OCI-LY3 (cell line): ENCODE data around the gene ACAD10.
"Not testable (repeated sequence)": the region's sequence is repeated elsewhere in the genome, so short reads cannot be mapped to it uniquely, and the experiment has no call there.

Experiments used
- H2AFZ ChIP-seq: fragments of 200-600, 300-600 bp; shearing (Covaris generic); 2 replicates; pipeline ENCODE4 v1.6.0; 2014; ENCODE audit warnings: antibody characterized with exemption, low read depth, low read length
- H3K27ac ChIP-seq: fragments of 200-600, 300-600 bp; sonication (generic); 2 replicates; pipeline ENCODE4 v1.5.1; 2014; ENCODE audit warnings: mild to moderate bottlenecking, low read length, moderate library complexity, mixed read lengths
- H3K27me3 ChIP-seq: fragments of 200-600, 300-600 bp; sonication (generic); 2 replicates; pipeline ENCODE4 v1.6.1; 2014; ENCODE audit warnings: low read depth, low read length, mixed read lengths
- H3K36me3 ChIP-seq: fragments of 200-600, 300-600 bp; sonication (generic); replicated peaks from 2 replicates; pipeline ENCODE3; 2014; ENCODE audit warnings: low read depth, low read length, mixed read lengths
- H3K4me1 ChIP-seq: fragments of 300-600, 200-600 bp; sonication (generic); 2 replicates; pipeline ENCODE4 v1.6.1; 2014; ENCODE audit warnings: low read length, mixed read lengths
- H3K4me2 ChIP-seq: fragments of 200-600, 300-600 bp; sonication (generic); 2 replicates; pipeline ENCODE4 v1.6.1; 2014; ENCODE audit warnings: low read length, mixed read lengths
- H3K4me3 ChIP-seq: fragments of 300-600, 200-600 bp; sonication (generic); 2 replicates; pipeline ENCODE4 v1.5.1; 2014; ENCODE audit warnings: antibody characterized with exemption, mild to moderate bottlenecking, low read length, moderate library complexity
- H3K79me2 ChIP-seq: fragments of 300-600, 200-600 bp; shearing (Covaris generic); 2 replicates; pipeline ENCODE4 v1.6.1; 2014; ENCODE audit warnings: mild to moderate bottlenecking, low read length, mixed read lengths
- H3K9ac ChIP-seq: fragments of 300-600, 200-600 bp; shearing (Covaris generic); 2 replicates; pipeline ENCODE4 v1.6.0; 2014; ENCODE audit warnings: mild to moderate bottlenecking, low read length, moderate library complexity
- H3K9me3 ChIP-seq: fragments of 200-600, 300-600 bp; shearing (Covaris generic); 2 replicates; pipeline ENCODE4 v1.6.1; 2014; ENCODE audit warnings: low read length, mixed read lengths; ENCODE audit not compliant: insufficient read depth
- H4K20me1 ChIP-seq: fragments of 200-600, 300-600 bp; sonication (generic); 2 replicates; pipeline ENCODE4 v1.6.1; 2016; ENCODE audit warnings: low read length, mixed read lengths; ENCODE audit not compliant: insufficient read depth
- CTCF ChIP-seq: fragments of 200-600, 300-600 bp; sonication (generic); IDR thresholded peaks from 2 replicates; pipeline ENCODE4 v1.5.1; 2014; ENCODE audit warnings: antibody characterized with exemption, low read length, low read depth
- EZH2phosphoT487 ChIP-seq: fragments of 200-600 bp; shearing (Covaris generic); IDR thresholded peaks from 2 replicates; pipeline ENCODE4 v1.6.1; 2018; ENCODE audit warnings: antibody characterized with exemption, mixed run types, low read depth

Gene ACAD10

DNA sequence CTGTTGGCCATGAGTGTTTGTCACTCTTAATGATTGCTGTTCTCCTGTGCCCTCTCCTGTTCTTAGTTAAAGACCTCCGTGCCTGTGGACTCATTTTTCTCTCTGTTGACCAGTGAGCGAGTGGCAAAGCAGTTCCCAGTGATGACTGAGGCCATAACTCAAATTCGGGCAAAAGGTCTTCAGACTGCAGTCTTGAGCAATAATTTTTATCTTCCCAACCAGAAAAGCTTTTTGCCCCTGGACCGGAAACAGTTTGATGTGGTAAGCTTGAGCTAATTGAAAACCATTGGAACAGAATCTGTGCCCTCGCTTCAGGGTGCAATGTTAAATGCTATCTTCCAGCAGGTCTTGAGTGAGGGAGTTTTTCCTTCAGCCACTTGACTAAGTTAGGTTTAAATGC, 19.8 kb downstream of the ACAD10 start:
- TF ChIP-seq EZH2phosphoT487 (no peak), CTCF (no peak)
- no peak overlapping the region for H3K4me3 ChIP-seq
- no peaks in the 10 kb centered on the region for H3K79me2 ChIP-seq
- 0 out of 2 replicates have a peak, but pooled peaks cover 4% of the 10 kb centered on the region for H4K20me1 ChIP-seq
- H3K4me2 ChIP-seq, result no peak overlapping the region
- H3K36me3 ChIP-seq, result peaks cover 25% of the 10 kb centered on the region
- H3K9me3 ChIP-seq, result no peaks in the 10 kb centered on the region
- H3K27ac ChIP-seq, result no peak overlapping the region
- H3K27me3 ChIP-seq, result no peaks in the 10 kb centered on the region
- no peaks in the 10 kb centered on the region for H3K4me1 ChIP-seq
- no peak overlapping the region for H2AFZ ChIP-seq
- H3K9ac ChIP-seq, result no peak overlapping the region

GRCh38 chr12:111706145-111706544, 20.3 kb downstream of the ACAD10 start:
- Histone ChIP-seq H3K4me1 (no peaks in the 10 kb centered on the region), H3K36me3 (peaks cover 27% of the 10 kb centered on the region), H3K9me3 (no peaks in the 10 kb centered on the region), H3K79me2 (no peaks in the 10 kb centered on the region), H2AFZ (no peak overlapping the region), H3K27ac (no peak overlapping the region), H4K20me1 (0 out of 2 replicates have a peak, but pooled peaks cover 4% of the 10 kb centered on the region), H3K4me2 (no peak overlapping the region), H3K27me3 (no peaks in the 10 kb centered on the region), H3K4me3 (no peak overlapping the region), H3K9ac (no peak overlapping the region)
- no peak for TF ChIP-seq CTCF
- no peak for TF ChIP-seq EZH2phosphoT487

- Histone ChIP-seq H3K27ac (no peak overlapping the region), H3K79me2 (no peaks in the 10 kb centered on the region), H3K4me2 (no peak overlapping the region), H3K36me3 (peaks cover 18% of the 10 kb centered on the region), H3K4me1 (no peaks in the 10 kb centered on the region), H4K20me1 (no peaks in the 10 kb centered on the region), H2AFZ (no peak overlapping the region), H3K27me3 (no peaks in the 10 kb centered on the region), H3K9ac (no peak overlapping the region), H3K4me3 (no peak overlapping the region), H3K9me3 (no peaks in the 10 kb centered on the region)
- TF ChIP-seq EZH2phosphoT487 (no peak), CTCF (no peak)
These were observed 29.4 kb downstream of the ACAD10 start for GRCh38 chr12:111715279-111715678.

GRCh38 chr12:111719316-111719715, 33.5 kb downstream of the ACAD10 start:
- not testable (repeated sequence) for H3K27me3 ChIP-seq, H3K9me3 ChIP-seq, H3K9ac ChIP-seq, H3K79me2 ChIP-seq, H3K27ac ChIP-seq, H3K4me2 ChIP-seq, H3K4me1 ChIP-seq, H3K4me3 ChIP-seq, H2AFZ ChIP-seq, H3K36me3 ChIP-seq, H4K20me1 ChIP-seq

- Histone ChIP-seq H3K79me2 (no peaks in the 10 kb centered on the region), H3K4me2 (no peak overlapping the region), H3K27ac (no peak overlapping the region), H2AFZ (no peak overlapping the region), H3K4me1 (no peaks in the 10 kb centered on the region), H4K20me1 (no peaks in the 10 kb centered on the region), H3K9ac (no peak overlapping the region), H3K36me3 (peaks cover 11% of the 10 kb centered on the region), H3K27me3 (no peaks in the 10 kb centered on the region), H3K9me3 (no peaks in the 10 kb centered on the region), H3K4me3 (no peak overlapping the region)
- TF ChIP-seq EZH2phosphoT487, result no peak
- TF ChIP-seq CTCF, result no peak
These were observed 34.6 kb downstream of the ACAD10 start for GRCh38 chr12:111720457-111720856.

- H3K9ac ChIP-seq, H3K36me3 ChIP-seq, H3K4me1 ChIP-seq, H4K20me1 ChIP-seq, H3K4me3 ChIP-seq, H3K27ac ChIP-seq, H3K9me3 ChIP-seq, H3K79me2 ChIP-seq, H3K27me3 ChIP-seq, H2AFZ ChIP-seq, H3K4me2 ChIP-seq: not testable (repeated sequence)
These were observed 38.0 kb downstream of the ACAD10 start for GRCh38 chr12:111723646-111724360.
